IgD-negative memory B cell (primary cell): ENCODE measurements around the gene NRGN. TPM values are rescaled to one million over a fixed set of nuclear protein-coding genes. Genes with fewer than 3 reads are reported as not detected.
A peak's percentile ranks its signal among the peaks of the same experiment; 100 is the strongest.

ENCODE experiments used
- H3K27ac Mint-ChIP-seq, 3 donors: one replicate each; pipeline ENCODE4 v1.8.0; 2020 to 2022; ENCODE audit warnings: mild to moderate bottlenecking in 3 of 3, mixed read lengths in 3 of 3, moderate library complexity in 1 of 3
- H3K27me3 Mint-ChIP-seq: one replicate; pipeline ENCODE4 v1.8.0; 2021; ENCODE audit warnings: mixed read lengths
- H3K36me3 Mint-ChIP-seq: one replicate; pipeline ENCODE4 v1.8.0; 2020; ENCODE audit warnings: mild to moderate bottlenecking, mixed read lengths
- H3K4me1 Mint-ChIP-seq, 3 donors: one replicate each; pipeline ENCODE4 v1.8.0; 2020 to 2022; ENCODE audit warnings: mixed read lengths in 3 of 3, mild to moderate bottlenecking in 1 of 3
- H3K4me3 Mint-ChIP-seq, 4 donors: one replicate each; pipeline ENCODE4 v1.8.0; 2020 to 2022; ENCODE audit warnings: mild to moderate bottlenecking in 4 of 4, mixed read lengths in 4 of 4, moderate library complexity in 3 of 4
- H3K9me3 Mint-ChIP-seq, 3 donors: one replicate each; pipeline ENCODE4 v1.8.0; 2020 to 2021; ENCODE audit warnings: mixed read lengths in 3 of 3, mild to moderate bottlenecking in 1 of 3
- polyA plus RNA-seq: library from polyadenylated mRNA; unstranded; fragments of 300-500 nt; fragmentation: Illumina TruSeq; gene quantifications from one replicate; pipeline ENCODE4 v1.2.3, GENCODE V29; 2021

NRGN gene
- polyA plus RNA-seq, 1 donor from 2014 or later = 4.6 TPM

DNA sequence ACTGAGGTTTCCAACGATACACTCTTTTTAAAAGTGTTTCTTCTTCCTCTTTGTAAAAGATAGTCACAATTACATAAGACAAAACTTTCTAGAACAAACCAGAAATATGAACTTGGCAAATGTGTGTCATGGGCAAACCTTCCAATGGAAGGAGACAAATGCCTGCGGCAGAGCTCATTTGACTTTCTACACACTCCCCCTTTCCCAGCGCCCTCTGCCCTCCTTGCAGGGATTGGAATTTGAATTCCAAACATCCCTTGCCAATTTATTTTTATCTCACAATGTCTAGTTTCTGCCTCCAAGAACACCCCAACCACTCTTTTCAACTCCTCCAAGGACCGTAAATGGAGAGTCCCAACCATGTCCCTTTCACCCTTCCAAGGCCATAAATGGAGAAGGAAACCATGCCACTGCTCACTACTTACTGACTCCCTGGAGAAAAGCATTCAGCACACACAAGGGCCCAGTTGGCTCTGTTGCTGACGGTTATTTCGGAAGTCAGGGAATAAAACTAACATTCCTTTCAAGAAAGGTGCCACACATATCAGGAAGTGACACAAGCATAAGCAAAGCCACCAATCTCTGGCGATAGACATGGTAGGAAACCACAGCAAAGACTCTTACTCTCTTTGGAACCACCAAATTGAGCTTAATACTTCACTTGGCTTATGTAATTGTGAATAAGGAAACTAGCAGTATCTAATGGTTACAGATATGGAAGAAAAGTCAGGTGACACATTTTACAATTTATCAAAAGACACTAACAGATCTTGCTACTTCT, 37.3 kb downstream of the NRGN start:
- Mint-ChIP-seq H3K4me3 (no peak overlapping the region), H3K4me1 (peaks cover 9 to 16% (median 15%) of the 10 kb centered on the region in 3 donors), H3K27ac (no peak overlapping the region), H3K9me3 (no peaks in the 10 kb centered on the region), H3K36me3 (peaks cover 2% of the 10 kb centered on the region), H3K27me3 (no peaks in the 10 kb centered on the region)

DNA sequence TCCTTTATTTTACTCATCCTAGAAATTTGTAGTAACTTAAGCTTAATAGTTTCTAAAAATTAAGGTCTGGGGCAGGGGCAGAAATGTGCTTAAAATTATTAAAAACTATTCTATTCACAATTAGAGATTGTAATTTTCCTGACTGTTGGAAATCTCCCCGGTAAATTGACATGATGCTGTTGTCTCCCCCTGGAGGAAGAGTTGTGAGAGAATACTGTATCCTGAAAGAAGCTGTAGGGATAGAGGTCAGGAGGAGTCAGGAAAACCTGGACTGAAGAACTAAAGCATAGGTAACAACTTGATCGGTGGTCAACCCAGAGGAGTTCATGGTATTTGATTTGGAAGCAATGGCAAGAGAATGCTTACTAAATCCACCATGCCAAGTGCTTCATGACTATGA, 38.5 kb downstream of the NRGN start:
- Mint-ChIP-seq H3K4me3 (no peak overlapping the region), H3K27ac (no peak overlapping the region), H3K4me1 (peaks cover 9 to 16% (median 15%) of the 10 kb centered on the region in 3 donors), H3K36me3 (peaks cover 2% of the 10 kb centered on the region), H3K27me3 (no peaks in the 10 kb centered on the region), H3K9me3 (no peaks in the 10 kb centered on the region)

DNA sequence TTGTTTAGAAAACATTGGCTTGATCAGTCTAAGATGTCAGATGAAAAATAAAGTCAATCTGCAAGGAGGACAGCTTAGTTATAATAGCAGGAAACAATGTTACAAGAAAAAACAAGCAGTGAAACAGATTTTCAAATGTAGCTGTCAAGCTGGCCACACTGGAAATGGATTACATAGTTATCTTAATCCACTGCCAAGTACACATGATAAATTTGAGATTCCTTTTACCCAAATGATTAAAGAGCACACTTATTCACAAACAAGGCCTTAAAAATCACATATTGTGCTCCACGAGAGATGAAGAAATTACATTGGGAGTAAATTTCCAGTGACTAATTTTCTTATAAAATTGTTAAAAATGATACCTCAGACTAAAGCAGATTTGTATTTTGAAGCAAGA, 39.8 kb downstream of the NRGN start:
- Mint-ChIP-seq H3K27me3 (no peaks in the 10 kb centered on the region), H3K4me3 (no peak overlapping the region), H3K4me1 (peaks cover 9 to 16% (median 15%) of the 10 kb centered on the region in 3 donors), H3K9me3 (no peaks in the 10 kb centered on the region), H3K36me3 (peaks cover 4% of the 10 kb centered on the region), H3K27ac (no peak overlapping the region)

DNA sequence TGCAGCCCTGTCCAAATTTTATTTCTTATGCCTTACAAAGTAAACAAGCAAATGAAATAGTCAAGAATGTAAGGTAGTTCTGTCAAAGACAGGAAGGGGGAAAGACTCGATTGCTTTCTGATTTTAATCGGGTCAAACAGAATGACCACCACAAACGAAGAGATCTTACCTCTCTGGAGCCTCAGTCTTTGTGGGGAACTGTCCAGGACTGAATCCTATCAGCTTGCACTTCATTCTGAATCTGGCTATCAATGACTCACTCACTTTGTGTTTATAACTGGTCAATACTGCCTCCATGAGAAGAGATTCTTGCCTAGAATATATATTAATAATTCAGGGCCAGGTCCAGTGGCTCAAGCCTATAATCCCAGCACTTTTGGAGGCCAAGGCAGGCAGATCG, 43.3 kb downstream of the NRGN start:
- Mint-ChIP-seq H3K36me3 (peaks cover 5% of the 10 kb centered on the region), H3K9me3 (no peaks in the 10 kb centered on the region), H3K27me3 (no peaks in the 10 kb centered on the region), H3K4me1 (peaks cover 0 to 1% (median 0%) of the 10 kb centered on the region in 3 donors), H3K27ac (no peak overlapping the region), H3K4me3 (no peak overlapping the region)

DNA sequence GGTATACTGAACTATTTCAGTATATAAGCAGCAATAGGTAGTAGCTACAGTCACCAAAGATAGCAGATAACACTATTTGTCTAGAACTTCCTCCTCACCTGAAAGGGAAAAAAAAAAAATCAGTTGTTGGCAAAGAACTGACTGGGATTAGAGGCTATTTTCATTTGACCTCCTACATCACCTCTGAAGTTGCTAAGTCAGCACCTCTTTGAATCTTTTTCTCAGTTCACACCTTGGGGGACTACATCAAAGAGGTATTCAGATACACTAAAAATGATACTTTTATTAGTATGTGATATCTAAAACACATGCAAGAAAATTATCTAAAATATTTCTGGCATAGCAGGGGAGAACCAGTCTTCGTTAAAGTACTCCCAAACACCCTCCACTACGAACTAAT, 44.3 kb downstream of the NRGN start:
- H3K9me3 Mint-ChIP-seq = no peaks in the 10 kb centered on the region
- H3K27ac Mint-ChIP-seq = no peak overlapping the region
- H3K4me1 Mint-ChIP-seq = peaks cover 0 to 1% (median 0%) of the 10 kb centered on the region in 3 donors
- H3K36me3 Mint-ChIP-seq = peaks cover 5% of the 10 kb centered on the region
- H3K27me3 Mint-ChIP-seq = no peaks in the 10 kb centered on the region
- no peak overlapping the region for H3K4me3 Mint-ChIP-seq

DNA sequence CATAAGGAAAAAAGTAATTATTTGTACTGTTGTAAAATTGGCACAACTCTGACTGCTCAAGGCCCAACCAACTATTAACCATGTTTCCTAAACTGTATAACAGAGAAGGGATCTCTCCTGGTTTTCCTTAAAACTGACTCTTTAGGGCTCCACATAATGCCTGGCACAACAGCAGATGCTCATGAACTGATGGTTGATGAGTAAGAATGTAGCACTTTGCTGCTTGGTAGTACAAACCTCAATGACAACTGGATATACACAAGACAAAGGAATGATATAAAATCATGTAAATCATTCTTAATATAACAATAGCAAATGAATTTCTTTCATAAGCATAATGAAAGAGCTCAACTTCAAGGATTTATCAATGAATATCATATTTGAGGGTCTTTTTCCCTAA, 48.8 kb downstream of the NRGN start:
- H3K27ac Mint-ChIP-seq = no peak overlapping the region
- H3K36me3 Mint-ChIP-seq = peaks cover 5% of the 10 kb centered on the region
- no peak overlapping the region for H3K4me3 Mint-ChIP-seq
- H3K27me3 Mint-ChIP-seq = no peaks in the 10 kb centered on the region
- H3K9me3 Mint-ChIP-seq = no peaks in the 10 kb centered on the region
- peaks cover 7 to 20% (median 12%) of the 10 kb centered on the region in 3 donors for H3K4me1 Mint-ChIP-seq

DNA sequence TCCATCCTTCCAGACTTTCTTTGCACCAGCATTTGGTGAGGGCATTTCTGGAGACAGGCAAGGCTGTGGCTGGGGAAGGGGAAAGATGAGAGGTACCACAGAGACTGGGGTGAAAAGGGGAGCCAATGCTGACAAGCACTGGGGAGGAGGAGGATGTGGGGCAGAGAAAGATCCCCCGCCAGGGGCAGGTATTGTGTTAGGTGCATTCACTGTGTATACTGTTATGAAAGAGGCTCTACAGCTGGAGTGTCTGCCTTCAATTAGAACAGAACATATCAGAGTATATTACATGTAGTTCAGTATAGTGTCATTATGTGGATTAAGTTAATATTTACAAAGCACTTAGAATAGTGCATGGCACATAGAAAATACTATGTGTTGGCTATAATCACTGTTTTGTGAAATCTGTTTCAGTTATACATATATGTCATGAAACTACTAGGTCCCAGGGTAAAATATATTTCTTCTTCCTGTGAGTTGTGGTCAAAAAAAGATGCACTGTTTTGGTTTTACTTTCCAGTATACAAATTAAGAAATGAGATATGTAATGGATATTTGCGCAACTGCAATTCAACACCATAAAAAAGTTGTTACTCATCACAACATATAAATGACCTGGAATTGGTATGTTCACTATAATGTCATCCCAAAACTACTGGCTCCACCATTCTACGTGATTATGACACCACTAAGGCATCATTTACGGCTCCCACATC, 52.0 kb downstream of the NRGN start:
- H3K4me3 Mint-ChIP-seq = no peak overlapping the region
- H3K4me1 Mint-ChIP-seq = peaks cover 10 to 20% (median 12%) of the 10 kb centered on the region in 3 donors
- peak overlapping the region in 1 of 3 donors; percentile 73 for H3K27ac Mint-ChIP-seq
- H3K27me3 Mint-ChIP-seq = no peaks in the 10 kb centered on the region
- H3K36me3 Mint-ChIP-seq = no peaks in the 10 kb centered on the region
- no peaks in the 10 kb centered on the region for H3K9me3 Mint-ChIP-seq

DNA sequence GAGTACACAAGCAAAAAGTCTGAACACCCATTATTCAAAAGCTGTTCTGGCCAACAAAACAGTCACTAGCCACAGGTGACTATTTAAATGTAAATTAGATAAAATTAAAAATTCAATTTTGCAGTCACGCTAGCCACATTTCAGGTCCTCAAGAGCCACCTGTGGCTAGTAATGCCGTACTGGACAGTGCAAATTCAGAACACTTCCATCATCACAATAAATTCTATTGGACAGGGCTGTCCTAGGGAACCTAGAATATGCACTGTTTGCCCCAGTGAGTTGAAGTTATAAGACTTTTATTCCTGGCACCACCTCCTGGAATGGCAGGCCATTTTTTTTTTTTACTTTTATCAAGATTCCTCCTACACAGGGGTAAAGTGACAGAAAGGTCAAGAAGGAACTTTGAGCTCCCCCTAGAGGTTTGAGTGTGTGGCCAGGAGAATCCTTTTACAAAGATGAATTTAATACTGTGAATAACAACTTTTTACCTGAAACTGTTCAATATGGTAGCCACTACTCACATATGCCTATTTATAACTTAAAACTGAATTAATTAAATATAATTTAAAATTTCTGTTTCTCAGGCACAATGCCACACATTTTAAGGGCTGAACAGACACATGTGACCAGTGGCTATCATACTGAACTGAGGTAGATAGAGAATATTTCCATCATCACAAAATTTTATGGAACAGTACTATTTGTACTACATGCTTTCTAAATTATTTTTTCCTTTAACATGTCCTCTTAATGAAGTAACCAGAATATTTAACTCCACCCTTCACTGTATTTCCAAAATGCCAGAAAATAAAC, 53.9 kb downstream of the NRGN start:
- no peak overlapping the region for H3K4me3 Mint-ChIP-seq
- peaks cover 10 to 27% (median 16%) of the 10 kb centered on the region in 3 donors for H3K4me1 Mint-ChIP-seq
- H3K27ac Mint-ChIP-seq = no peak overlapping the region
- no peaks in the 10 kb centered on the region for H3K36me3 Mint-ChIP-seq
- no peaks in the 10 kb centered on the region for H3K9me3 Mint-ChIP-seq
- no peaks in the 10 kb centered on the region for H3K27me3 Mint-ChIP-seq

DNA sequence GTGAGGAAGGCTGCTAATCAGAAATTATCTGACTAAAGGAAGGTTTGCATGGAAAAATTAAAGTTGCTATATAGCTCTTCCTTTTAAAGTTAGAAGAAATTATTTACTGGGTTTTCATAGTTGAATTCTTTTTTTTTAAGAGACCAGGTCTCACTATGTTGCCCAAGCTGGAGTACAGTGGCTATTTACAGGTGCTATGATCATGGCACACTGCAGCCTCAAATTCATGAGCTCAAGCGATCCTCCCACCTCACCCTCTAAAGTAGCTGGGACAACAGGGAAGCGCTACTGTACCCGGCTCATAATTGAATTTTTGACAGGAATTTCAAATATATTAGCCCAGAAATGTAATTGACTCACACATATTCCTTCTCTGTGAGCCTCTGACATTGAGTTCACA, 56.6 kb downstream of the NRGN start:
- no peaks in the 10 kb centered on the region for H3K9me3 Mint-ChIP-seq
- H3K4me3 Mint-ChIP-seq = no peak overlapping the region
- no peaks in the 10 kb centered on the region for H3K27me3 Mint-ChIP-seq
- H3K4me1 Mint-ChIP-seq = peaks cover 17 to 32% (median 27%) of the 10 kb centered on the region in 3 donors
- no peaks in the 10 kb centered on the region for H3K36me3 Mint-ChIP-seq
- H3K27ac Mint-ChIP-seq = no peak overlapping the region

Other genes starting within 250 kb of the NRGN start
- not detected for gene OR8B12, start 196.3 kb upstream of the NRGN start, polyA plus RNA-seq
- not detected for gene OR8A1, start 169.9 kb upstream of the NRGN start, polyA plus RNA-seq
- gene PANX3, start 128.5 kb upstream of the NRGN start, polyA plus RNA-seq = not detected
- gene TBRG1, start 117.1 kb upstream of the NRGN start, polyA plus RNA-seq = 35.9 TPM
- gene SIAE, start 66.2 kb upstream of the NRGN start, polyA plus RNA-seq = 1.4 TPM
- 1.0 TPM for gene SPA17, start 66.0 kb upstream of the NRGN start, polyA plus RNA-seq
- not detected for gene VSIG2, start 12.3 kb downstream of the NRGN start, polyA plus RNA-seq
- gene ESAM, start 22.3 kb downstream of the NRGN start, polyA plus RNA-seq = 2.5 TPM
- 7.1 TPM for gene MSANTD2, start 60.5 kb downstream of the NRGN start, polyA plus RNA-seq
- not detected for gene ROBO3, start 125.5 kb downstream of the NRGN start, polyA plus RNA-seq
- not detected for gene ROBO4, start 157.9 kb downstream of the NRGN start, polyA plus RNA-seq
- gene HEPN1, start 179.3 kb downstream of the NRGN start, polyA plus RNA-seq = not detected
- gene HEPACAM, start 196.1 kb downstream of the NRGN start, polyA plus RNA-seq = not detected
- 0.79 TPM for gene CCDC15, start 214.3 kb downstream of the NRGN start, polyA plus RNA-seq